Amniotic epithelial cell (primary cell): Measurements from ENCODE around the gene TLE5.
"Not testable (repeated sequence)": the region's sequence is repeated elsewhere in the genome, so short reads cannot be mapped to it uniquely, and the experiment has no call there.

Source experiments
- DNase-seq: peaks from one replicate; pipeline ENCODE4 v3.0.0-alpha.2; 2010; ENCODE audit warnings: low read depth

The TLE5 gene

DNA sequence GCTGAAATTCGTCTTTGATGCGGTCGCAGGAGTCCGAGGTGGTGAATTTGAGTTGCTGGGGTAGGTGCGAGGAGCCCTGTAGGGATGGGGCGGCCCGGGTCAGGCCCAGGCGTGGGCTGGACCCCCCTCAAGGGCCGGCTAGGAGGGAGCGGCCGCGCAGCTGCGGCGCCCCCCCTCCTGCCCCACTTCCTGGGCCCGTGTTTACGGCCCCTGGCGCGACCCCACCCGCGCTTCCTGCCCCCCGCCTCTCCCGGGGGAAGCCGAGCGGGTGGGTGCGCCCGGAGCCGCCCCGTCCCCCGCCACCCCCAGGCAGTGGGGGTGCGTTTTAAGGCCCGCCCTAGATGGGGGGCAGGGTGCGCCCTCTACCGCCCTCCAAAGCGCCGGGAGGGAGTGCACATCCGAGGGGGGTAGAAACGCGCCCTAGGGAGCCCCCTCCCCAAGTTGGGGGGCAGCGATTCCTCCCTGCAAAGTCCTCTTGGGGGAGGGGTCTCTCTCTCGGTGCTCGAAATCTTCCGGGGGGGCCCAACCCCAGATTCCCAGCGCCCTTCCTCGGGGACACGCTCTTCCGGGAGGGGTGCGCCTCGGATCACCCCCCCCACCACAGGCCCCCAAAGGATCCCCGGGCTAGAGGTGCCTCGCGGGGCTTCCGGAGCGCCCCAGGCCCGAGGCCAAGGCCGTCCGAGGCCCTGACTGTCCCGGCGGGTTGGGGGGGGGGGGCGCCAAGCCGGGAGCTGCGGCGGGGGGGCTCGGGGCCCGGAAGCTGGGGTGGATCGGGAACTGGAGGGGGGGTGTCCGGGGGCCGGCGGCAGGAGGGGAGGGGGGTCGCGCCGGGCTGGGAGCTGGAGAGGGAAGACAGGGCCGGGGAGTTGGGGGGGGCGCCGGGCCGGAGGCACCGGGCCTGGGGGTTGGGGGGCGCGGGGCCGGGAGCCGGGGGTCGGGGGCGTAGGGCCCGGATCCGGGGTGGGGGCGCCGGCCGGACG lies 823 bp downstream of the TLE5 start:
- no peak for DNase-seq

DNA sequence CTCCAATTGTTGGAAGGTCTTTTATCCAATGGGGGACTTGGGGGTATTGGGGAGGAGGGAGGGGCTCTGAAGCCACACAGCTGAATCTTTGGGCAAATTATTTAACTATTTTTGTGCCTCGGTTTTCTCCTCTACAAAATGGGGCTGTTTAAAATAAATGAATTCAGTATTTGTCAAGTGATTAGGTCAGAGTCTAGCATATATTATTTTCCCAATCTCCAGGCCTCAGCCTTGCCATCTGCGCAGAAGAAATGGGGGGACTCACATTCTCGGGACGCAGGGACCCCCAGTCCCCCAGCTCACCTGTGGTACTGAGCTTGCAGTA lies 1.5 kb downstream of the TLE5 start:
- DNase-seq: no peak

- no peak for DNase-seq
Observed at GRCh38 chr19:3059653-3060052, 2.6 kb downstream of the TLE5 start.

- DNase-seq: no peak
Observed at GRCh38 chr19:3058821-3059314, 3.4 kb downstream of the TLE5 start.

DNA sequence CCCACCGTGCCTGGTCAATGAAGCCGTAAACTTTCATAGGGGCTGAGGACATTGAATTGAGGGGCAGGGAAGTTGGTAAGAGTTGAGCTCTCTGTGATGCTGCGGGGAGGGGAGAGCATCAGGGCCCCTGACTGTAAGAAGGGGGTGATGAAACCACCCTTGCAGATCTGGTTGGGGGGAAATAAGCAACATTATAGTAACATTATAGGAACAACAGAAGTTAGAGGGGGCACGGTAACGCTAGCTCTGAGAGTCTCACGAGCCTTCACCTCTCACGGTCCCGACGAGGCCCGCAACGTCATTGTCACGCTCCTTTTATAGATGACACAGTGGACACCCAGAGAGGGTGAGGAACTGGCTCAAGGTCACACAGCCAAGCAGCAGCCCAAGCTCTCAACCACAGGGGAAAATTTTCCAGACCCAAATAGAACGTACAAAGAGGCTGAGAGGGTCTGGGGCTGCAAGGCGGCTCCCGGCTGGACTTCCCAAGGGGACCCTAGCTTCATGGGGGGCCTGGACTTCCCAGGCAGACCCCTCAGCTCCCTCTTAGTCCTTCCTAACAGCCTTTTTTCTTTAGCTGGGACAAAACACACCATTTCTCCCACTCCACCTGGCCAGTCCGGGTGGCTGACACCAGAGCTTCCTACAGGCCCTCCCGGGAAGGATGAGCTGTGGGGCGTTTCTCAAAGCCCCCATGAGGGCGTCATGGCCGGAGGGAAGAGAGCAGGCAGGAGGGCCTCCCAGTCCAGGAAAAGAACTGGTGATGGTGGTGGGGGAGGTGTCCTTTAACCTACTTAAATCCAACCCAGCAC lies 4.1 kb downstream of the TLE5 start:
- DNase-seq: no peak

GRCh38 chr19:3057275-3057714 lies 5.0 kb downstream of the TLE5 start:
- peak; percentile 38 for DNase-seq

- DNase-seq: peak; percentile 34
Observed at GRCh38 chr19:3056417-3057088, 5.7 kb downstream of the TLE5 start.

- DNase-seq: no peak
Observed at GRCh38 chr19:3055741-3056416, 6.4 kb downstream of the TLE5 start.

DNA sequence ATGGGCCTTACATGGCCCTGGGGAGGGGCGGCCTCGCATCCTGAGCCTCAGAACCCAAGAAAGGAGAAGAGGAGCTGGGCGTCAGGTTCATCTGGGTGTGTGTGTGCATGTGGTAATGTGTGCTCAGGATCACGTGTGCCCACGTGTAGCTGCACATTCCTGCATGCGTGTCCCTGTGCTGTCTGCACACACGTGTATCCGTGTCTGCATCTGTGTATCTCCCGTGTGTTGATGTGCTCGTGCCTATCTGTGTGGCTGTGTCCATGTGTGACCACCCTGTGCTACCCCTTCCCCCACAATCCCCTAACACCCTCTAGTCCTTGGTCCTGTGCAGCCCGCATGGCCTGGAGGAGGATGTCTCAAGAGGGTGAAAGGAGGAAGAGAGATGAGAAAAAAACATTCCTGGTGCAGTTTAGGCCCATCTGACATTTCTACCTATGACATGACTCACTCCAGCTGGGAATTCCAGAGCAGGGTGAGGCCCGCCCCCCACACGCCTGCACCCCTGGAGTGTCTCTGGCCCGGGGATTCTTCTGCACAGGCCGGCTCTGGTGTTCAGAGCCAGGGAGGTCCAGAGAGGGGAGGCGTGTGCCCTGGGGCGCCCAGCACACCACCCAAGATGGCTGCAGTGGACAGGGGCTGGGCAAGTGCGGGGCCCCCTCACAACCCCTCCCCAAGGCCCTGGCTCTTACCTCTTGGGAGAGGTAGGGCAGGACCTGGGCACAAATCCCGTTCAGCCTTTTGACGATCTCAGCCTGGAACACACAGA lies 7.1 kb downstream of the TLE5 start:
- DNase-seq: peak; percentile 59

DNA sequence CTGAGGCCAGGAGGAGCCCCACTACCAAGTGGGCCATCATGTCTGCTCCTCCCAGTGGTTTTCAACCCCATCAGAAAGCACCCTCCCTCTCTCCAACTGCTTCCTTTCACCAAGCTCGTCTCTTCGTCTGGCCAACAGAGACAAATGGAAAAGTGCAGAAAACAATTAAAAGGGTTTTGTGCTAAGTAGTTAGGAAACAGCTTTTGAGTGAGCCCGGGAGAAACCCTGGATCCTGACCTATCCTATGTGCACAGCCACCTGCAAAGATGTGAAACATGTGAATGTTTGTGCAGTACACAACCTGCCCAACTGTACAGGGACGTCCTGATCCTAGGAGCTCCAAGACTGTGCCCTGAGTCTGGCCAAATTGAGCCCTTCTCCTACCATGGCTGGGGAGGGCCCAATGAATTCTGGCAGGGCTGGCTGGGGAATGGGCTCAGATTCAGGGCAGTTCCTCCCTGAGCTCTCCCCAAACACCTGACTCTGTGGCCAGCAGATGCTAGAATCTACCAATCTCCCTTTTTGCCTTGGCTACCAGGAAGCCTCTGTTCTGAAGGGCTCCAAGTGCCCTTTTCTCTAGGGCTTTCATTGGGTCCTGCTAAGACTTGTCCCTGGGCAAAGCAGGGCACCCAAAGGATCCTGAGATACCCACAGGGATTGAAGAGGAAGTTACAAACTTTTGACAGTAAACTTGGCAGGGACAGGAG lies 7.9 kb downstream of the TLE5 start:
- DNase-seq: no peak

DNA sequence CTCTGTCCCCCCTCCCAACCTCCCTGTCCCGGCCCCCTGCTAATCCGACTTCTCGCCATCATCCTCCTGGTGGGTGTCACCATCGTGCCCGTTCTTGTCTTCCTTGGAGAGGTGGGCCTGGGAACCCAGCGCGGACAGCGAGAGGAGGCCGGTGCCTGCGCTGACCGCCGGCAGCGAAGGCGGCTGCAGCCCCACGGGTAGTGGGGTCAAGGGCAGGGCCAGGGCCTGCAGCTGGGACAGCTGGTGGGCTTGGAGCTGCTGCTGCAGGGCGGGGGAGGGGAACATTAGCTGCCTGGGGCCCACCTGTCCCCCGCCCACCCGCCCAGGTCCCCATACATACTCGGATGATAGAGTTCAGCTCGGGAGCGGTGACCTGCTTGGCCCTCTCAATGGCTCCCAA lies 8.5 kb downstream of the TLE5 start:
- DNase-seq: no peak

- DNase-seq: no peak
Observed at GRCh38 chr19:3053218-3053621, 9.1 kb downstream of the TLE5 start.

GRCh38 chr19:3050016-3050415 lies 12.3 kb downstream of the TLE5 start:
- not testable (repeated sequence) for DNase-seq

GRCh38 chr19:3049089-3049488 lies 13.2 kb downstream of the TLE5 start:
- DNase-seq: no peak

GRCh38 chr19:3048190-3048533 lies 14.1 kb downstream of the TLE5 start:
- no peak for DNase-seq

DNA sequence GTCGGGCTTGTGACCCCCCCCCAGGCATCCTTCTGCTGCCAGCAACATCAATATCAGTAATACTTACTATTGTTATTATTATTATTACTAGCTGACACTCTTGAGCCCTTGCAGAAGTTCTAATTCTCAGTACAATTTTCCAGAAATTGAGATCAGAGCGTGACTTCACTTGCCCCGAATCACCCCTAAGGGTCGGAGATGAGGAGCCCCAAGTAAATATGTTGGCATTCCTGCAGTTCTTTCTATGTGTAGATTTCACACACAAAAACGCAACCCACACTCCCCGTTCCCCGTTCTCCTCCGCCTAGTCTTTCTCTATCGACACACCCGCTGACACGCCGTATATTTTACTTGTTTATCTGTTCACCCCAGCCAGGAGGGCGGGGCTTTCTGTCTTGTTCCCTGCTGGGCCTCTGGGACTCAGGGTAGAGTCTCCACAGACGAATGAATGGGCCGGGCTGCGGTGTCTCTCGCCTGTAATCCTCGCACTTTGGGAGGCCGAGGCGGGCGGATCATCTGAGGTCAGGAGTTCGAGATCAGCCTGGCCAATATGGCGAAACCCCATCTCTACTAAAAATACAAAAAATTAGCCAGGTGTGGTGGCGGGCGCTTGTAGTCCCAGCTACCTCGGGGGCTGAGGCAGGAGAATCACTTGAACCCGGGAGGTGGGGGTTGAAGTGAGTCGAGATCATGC lies 14.7 kb downstream of the TLE5 start:
- peak; percentile 94 for DNase-seq

DNA sequence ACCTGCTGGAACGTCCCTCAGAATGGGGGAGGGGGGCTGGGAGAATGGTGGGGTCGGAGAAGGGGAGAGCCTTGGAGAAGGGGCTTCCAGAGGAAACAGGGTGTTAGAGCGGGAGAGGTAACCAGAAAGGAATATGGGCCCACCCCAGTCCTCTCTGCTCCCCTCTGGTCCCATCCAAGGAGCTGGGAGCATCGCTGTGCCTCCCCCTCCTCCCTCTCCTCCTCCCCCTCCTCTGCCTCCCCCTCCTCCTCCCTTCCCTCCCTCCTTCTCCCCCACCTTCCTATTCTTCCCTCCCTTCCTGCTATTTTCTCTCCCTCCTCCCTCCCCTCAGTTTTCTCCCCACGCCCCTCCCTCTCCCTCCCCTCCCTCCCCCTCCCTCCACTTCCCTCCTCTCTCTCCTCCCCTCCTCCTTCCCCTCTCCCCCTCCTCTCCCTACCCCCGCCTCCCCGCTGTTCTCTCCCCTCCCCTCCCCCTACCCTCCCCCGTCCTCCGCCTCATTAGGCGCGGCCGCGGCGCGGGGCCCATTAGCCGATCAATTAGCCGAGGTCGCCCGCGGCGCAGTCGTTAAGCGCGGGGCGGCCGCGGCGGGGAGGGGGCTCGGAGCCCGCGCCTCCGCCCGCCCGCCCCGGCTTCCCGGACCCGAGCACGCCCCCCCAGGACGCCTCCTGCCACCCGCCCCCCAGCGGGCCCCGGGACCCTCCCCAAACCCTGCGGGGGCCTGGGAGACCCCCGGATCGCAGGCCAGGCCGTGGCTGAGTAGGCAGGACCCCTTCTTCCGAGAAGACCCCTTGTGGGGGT lies 15.4 kb downstream of the TLE5 start:
- peak; percentile 37 for DNase-seq

- DNase-seq: no peak
Observed at GRCh38 chr19:3045885-3046697, 16.2 kb downstream of the TLE5 start.
